Raji (cell line): ENCODE data around the gene GMPR2.

ENCODE experiments used
- POLR2A ChIP-seq: IDR thresholded peaks from 2 replicates; pipeline ENCODE4 v1.6.1; 2011; ENCODE audit warnings: low read depth, low read length, control low read depth; ENCODE audit not compliant: insufficient read depth

The GMPR2 gene

GRCh38 chr14:24195186-24196070 is 37.3 kb upstream of the GMPR2 start, which contains the start of gene TM9SF1:
TM9SF1 (minus strand) TSS chr14:24195441; CDS start chr14:24195019, 422 bp downstream.
- TF ChIP-seq POLR2A: peak; percentile 74

- peak; percentile 25; the same call in 1 of the 2 replicates for TF ChIP-seq POLR2A
Measured at GRCh38 chr14:24196071-24197055, 36.4 kb upstream of the GMPR2 start.

- TF ChIP-seq POLR2A: 0 out of 2 replicates have a peak, but pooled peaks have one; percentile 8
Measured at GRCh38 chr14:24197056-24197450, 35.7 kb upstream of the GMPR2 start.

- TF ChIP-seq POLR2A: no peak
Measured at GRCh38 chr14:24198814-24199524, 33.8 kb upstream of the GMPR2 start.

GRCh38 chr14:24204163-24205146 is 28.3 kb upstream of the GMPR2 start:
- TF ChIP-seq POLR2A: no peak

GRCh38 chr14:24206260-24207103 is 26.2 kb upstream of the GMPR2 start:
- no peak for TF ChIP-seq POLR2A

- no peak for TF ChIP-seq POLR2A
Measured at GRCh38 chr14:24207104-24207551, 25.6 kb upstream of the GMPR2 start.

- TF ChIP-seq POLR2A: no peak
Measured at GRCh38 chr14:24207625-24208024, 25.1 kb upstream of the GMPR2 start.

- TF ChIP-seq POLR2A: no peak
Measured at GRCh38 chr14:24211311-24211710, 21.4 kb upstream of the GMPR2 start.

GRCh38 chr14:24212924-24213865 is 19.5 kb upstream of the GMPR2 start, which contains the start of gene CHMP4A:
CHMP4A (minus strand) TSS chr14:24213488; CDS start chr14:24213439, 49 bp downstream.
- peak; percentile 97 for TF ChIP-seq POLR2A

- TF ChIP-seq POLR2A: no peak
Measured at GRCh38 chr14:24213866-24214662, 18.7 kb upstream of the GMPR2 start.
